ENCODE results near the gene HSP90AB1. TPM values are rescaled to one million over a fixed set of nuclear protein-coding genes. Genes with fewer than 3 reads are reported as not detected.

Gene HSP90AB1
- total RNA-seq, 1 experiment from 2014 or later: 967 TPM

GRCh38 chr6:44277763-44278162 lies 30.9 kb downstream of the HSP90AB1 start:
- H3K27me3 Mint-ChIP-seq (ENCODE audit: insufficient read depth, unreplicated experiment): peaks cover 29% of the 10 kb centered on the region
- CTCF ChIA-PET: no interaction called here
- H3K36me3 ChIP-seq (ENCODE audit: control insufficient read depth, insufficient read depth, low read length): no peaks in the 10 kb centered on the region
- H3K4me3 Mint-ChIP-seq (ENCODE audit: unreplicated experiment): no peak overlapping the region
- H3K27ac Mint-ChIP-seq (ENCODE audit: unreplicated experiment): no peak overlapping the region
- H3K9me3 ChIP-seq: no peaks in the 10 kb centered on the region
- H3K9me3 Mint-ChIP-seq (ENCODE audit: unreplicated experiment): no peaks in the 10 kb centered on the region
- DNase-seq: no peak
- H3K27me3 ChIP-seq (replicated peaks; ENCODE audit: control insufficient read depth, insufficient read depth, low read length): 0 out of 2 replicates have a peak, but pooled peaks cover 1% of the 10 kb centered on the region
- POLR2A ChIA-PET: no interaction called here
- BruUV-seq (replicated peaks): no TSS peak
- no peaks in the 10 kb centered on the region for H3K36me3 Mint-ChIP-seq (ENCODE audit: insufficient read depth, unreplicated experiment)
- TF ChIP-seq CTCF (IDR thresholded peaks at IDR 0.05; ENCODE audit: insufficient read depth in 1 of 2, low read depth in 1 of 2, low read length in 1 of 2, severe bottlenecking in 1 of 2, unreplicated experiment in 1 of 2): no peak
- H3K4me1 Mint-ChIP-seq (ENCODE audit: low read depth, unreplicated experiment): no peaks in the 10 kb centered on the region
- intact Hi-C loops (cut with micrococcal nuclease; ENCODE audit: unreplicated experiment): no loop called here
- no peaks in the 10 kb centered on the region for H3K4me1 ChIP-seq
- H3K4me3 ChIP-seq (ENCODE audit: low read depth, low read length): no peak overlapping the region

- no TSS peak for BruUV-seq (replicated peaks)
- Histone ChIP-seq H3K4me3 (ENCODE audit: low read depth, low read length) (no peak overlapping the region), H3K27me3 (replicated peaks; ENCODE audit: control insufficient read depth, insufficient read depth, low read length) (0 out of 2 replicates have a peak, but pooled peaks cover 1% of the 10 kb centered on the region), H3K4me1 (no peaks in the 10 kb centered on the region), H3K9me3 (no peaks in the 10 kb centered on the region), H3K36me3 (ENCODE audit: control insufficient read depth, insufficient read depth, low read length) (no peaks in the 10 kb centered on the region)
- intact Hi-C loops (cut with micrococcal nuclease; ENCODE audit: unreplicated experiment): no loop called here
- no peaks in the 10 kb centered on the region for H3K4me1 Mint-ChIP-seq (ENCODE audit: low read depth, unreplicated experiment)
- CTCF ChIA-PET: no interaction called here
- H3K4me3 Mint-ChIP-seq (ENCODE audit: unreplicated experiment): no peak overlapping the region
- no peak for DNase-seq
- H3K27me3 Mint-ChIP-seq (ENCODE audit: insufficient read depth, unreplicated experiment): peaks cover 27% of the 10 kb centered on the region
- H3K36me3 Mint-ChIP-seq (ENCODE audit: insufficient read depth, unreplicated experiment): no peaks in the 10 kb centered on the region
- POLR2A ChIA-PET: no interaction called here
- no peaks in the 10 kb centered on the region for H3K9me3 Mint-ChIP-seq (ENCODE audit: unreplicated experiment)
- TF ChIP-seq CTCF (IDR thresholded peaks at IDR 0.05; ENCODE audit: insufficient read depth in 1 of 2, low read depth in 1 of 2, low read length in 1 of 2, severe bottlenecking in 1 of 2, unreplicated experiment in 1 of 2): no peak
- H3K27ac Mint-ChIP-seq (ENCODE audit: unreplicated experiment): no peak overlapping the region
Observed at GRCh38 chr6:44278315-44278714, 31.4 kb downstream of the HSP90AB1 start.

DNA sequence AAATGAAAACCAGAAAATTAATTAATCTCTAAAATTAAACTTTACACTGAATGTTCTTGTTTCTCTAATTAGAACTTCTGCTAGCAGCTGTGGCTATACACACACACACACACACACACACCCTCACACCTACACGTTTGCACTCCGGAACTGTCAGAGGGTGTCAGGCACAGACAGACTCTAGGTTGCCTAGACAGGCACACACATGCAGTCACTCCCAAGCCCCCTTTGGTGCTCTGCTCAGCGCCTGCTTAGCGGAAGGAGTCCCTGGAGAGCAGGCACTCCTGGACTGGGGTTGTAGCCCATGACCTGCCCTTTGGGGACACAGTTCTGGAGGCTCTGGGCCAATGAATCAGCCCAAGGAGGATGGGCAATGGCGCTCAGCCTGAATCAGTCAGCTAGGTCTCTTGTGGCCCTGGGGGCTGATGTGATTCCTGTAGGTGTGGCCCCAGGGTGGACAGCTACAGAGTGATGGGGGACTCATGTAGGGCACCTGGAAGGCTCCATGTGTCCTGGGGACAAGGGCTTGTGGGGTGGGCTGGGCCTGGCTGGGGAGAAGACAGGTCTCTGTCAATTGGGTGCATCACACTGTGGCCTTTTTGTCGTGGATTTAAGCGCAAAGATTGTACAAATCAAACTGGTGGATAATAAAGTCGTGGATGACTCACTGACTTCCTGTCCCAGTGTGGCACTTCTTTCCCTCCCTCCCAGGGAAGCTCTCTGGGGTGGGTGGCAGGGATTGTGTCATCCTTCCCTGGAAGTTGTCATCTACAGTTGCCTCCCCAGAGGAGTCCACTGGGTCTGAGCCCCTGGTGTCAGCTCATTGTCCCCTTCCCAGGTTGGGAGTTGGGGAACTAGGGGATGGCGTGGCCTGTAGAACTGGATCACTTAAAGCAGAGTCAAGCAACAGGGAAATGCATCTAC lies 32.1 kb downstream of the HSP90AB1 start:
- Histone ChIP-seq H3K4me3 (ENCODE audit: low read depth, low read length) (no peak overlapping the region), H3K27me3 (replicated peaks; ENCODE audit: control insufficient read depth, insufficient read depth, low read length) (0 out of 2 replicates have a peak, but pooled peaks cover 1% of the 10 kb centered on the region), H3K4me1 (no peaks in the 10 kb centered on the region), H3K36me3 (ENCODE audit: control insufficient read depth, insufficient read depth, low read length) (no peaks in the 10 kb centered on the region), H3K9me3 (no peaks in the 10 kb centered on the region)
- no peaks in the 10 kb centered on the region for H3K4me1 Mint-ChIP-seq (ENCODE audit: low read depth, unreplicated experiment)
- peaks cover 32% of the 10 kb centered on the region for H3K27me3 Mint-ChIP-seq (ENCODE audit: insufficient read depth, unreplicated experiment)
- no peaks in the 10 kb centered on the region for H3K9me3 Mint-ChIP-seq (ENCODE audit: unreplicated experiment)
- no peak overlapping the region for H3K4me3 Mint-ChIP-seq (ENCODE audit: unreplicated experiment)
- no peak overlapping the region for H3K27ac Mint-ChIP-seq (ENCODE audit: unreplicated experiment)
- no peak for TF ChIP-seq CTCF (IDR thresholded peaks at IDR 0.05; ENCODE audit: insufficient read depth in 1 of 2, low read depth in 1 of 2, low read length in 1 of 2, severe bottlenecking in 1 of 2, unreplicated experiment in 1 of 2)
- H3K36me3 Mint-ChIP-seq (ENCODE audit: insufficient read depth, unreplicated experiment): no peaks in the 10 kb centered on the region
- DNase-seq: no peak
- BruUV-seq (replicated peaks): no TSS peak
- ChIA-PET POLR2A (no interaction called here), CTCF (no interaction called here)
- intact Hi-C loops (cut with micrococcal nuclease; ENCODE audit: unreplicated experiment): no loop called here
